ENCODE results near the gene LBHD2. TPM values are rescaled to one million over a fixed set of nuclear protein-coding genes. Genes with fewer than 3 reads are reported as not detected.

LBHD2 gene
- total RNA-seq, 1 donor from 2014 or later, result not detected

GRCh38 chr14:103089386-103090335, 5.7 kb downstream of the LBHD2 start:
- intact Hi-C loops (cut with micrococcal nuclease), result loop anchor here (2.0 kb wide), 1 partner anchor 15 kb away; no protein-coding TSS in a partner anchor

- intact Hi-C loops (cut with micrococcal nuclease), result loop anchor here (1.0 to 2.0 kb wide), 4 partner anchors 12 to 396 kb away; partner anchors contain the start of gene CDC42BPB
Measured at GRCh38 chr14:103090481-103091020, 6.5 kb downstream of the LBHD2 start.

DNA sequence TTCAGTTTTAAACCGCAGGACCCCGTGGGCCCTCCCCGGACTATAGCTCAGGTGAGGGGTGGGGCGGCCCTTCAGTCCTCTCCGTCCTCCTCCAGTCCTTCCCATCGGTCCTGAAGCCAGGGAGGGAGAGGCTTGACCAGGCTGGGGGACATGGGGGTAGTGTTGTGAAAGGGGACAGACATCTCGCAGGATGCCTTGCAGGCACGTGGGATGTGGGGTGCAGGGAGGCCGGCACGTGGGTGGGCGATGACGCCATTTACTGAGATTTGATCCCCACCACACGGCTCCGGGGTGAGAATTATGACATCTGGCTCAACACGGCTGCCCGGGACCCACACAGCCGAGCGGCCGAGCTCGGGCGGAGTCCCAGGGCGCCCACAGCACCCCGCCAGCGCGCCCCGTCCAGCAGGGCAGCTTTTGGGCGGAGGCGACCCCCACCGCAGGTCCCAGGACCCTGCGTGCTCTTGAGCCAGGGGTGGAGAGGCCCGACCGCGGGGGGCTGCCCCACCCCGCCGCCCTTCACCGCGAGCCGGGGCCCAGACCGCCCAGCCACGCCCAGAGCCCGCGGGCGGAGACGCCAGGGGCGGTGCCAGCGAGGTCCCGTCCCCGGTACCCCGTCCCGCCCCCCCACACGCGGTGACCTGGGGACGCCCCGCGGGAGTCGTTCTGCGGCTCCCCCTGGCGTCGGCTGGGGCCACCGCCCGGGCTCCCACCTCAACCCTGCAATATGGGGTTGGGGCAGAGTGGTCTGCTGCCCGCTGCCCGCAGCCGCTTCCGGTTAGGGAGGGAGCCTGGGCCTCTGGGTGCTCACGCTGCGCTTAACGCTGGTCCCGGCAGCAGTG, 7.3 kb downstream of the LBHD2 start:
- intact Hi-C loops (cut with micrococcal nuclease), result loop anchor here (1.0 to 2.0 kb wide), 4 partner anchors 13 to 397 kb away; partner anchors contain the start of gene CDC42BPB

- intact Hi-C loops (cut with micrococcal nuclease), result loop anchor here (1.0 to 2.0 kb wide), 4 partner anchors 14 to 398 kb away; partner anchors contain the start of gene CDC42BPB
Measured at GRCh38 chr14:103091883-103092222, 7.8 kb downstream of the LBHD2 start.

GRCh38 chr14:103093856-103094405, 9.9 kb downstream of the LBHD2 start:
- intact Hi-C loops (cut with micrococcal nuclease), result no loop called here

- intact Hi-C loops (cut with micrococcal nuclease), result no loop called here
Measured at GRCh38 chr14:103094406-103095209, 10.6 kb downstream of the LBHD2 start, which contains the start of gene EXOC3L4. Gene EXOC3L4 (plus strand): TSS chr14:103094725. CDS start chr14:103100220, 5,495 bp downstream.

DNA sequence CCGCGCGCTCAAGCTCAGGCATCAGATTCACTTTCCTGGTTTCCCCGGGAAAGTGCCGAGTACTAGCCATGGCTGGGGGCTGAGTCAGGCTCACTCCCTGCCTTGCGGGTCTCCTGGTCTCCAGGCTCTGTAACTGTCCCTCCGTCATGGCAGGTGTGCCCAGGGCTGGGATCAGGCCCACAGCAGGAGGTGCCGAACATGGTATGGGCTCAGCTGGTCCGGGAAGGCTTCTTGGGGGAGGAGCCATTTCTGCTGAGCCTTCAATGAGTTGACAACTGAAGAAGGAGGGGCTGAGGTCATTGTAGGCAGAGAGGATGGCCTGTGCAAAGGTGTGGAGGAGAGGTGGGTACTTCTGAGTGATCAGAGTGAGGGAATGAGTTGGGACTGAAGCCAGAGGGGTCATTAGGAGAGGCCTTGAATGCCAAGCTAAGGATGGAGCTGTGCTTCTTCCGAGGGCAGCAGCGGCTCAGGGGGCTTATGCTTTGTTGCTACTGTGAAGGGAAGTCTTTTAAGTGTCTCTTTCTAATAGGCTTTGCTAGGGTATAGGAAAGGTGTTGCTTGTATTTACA, 11.3 kb downstream of the LBHD2 start:
- intact Hi-C loops (cut with micrococcal nuclease), result no loop called here

DNA sequence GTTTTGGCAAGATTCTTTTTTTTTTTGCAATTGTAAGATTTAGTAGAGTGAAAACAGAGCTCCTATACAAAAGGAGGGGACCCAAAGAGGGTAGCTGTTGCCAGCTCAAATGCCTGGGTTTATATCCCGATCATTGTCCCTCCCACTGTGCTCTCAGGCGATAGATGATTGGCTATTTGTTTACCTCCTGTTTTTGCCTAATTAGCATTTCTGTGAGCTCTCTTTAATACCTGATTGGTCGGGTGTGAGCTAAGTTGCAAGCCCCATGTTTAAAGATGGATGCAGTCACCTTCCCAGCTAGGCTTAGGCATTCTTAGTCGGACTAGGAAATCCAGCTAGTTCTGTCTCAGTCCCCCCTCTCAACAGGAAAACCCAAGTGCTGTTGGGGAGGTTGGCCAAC, 12.4 kb downstream of the LBHD2 start:
- intact Hi-C loops (cut with micrococcal nuclease), result no loop called here

- intact Hi-C loops (cut with micrococcal nuclease), result no loop called here
Measured at GRCh38 chr14:103097244-103097993, 13.4 kb downstream of the LBHD2 start.

GRCh38 chr14:103097994-103098957, 14.3 kb downstream of the LBHD2 start:
- intact Hi-C loops (cut with micrococcal nuclease), result no loop called here

GRCh38 chr14:103099081-103099732, 15.2 kb downstream of the LBHD2 start:
- intact Hi-C loops (cut with micrococcal nuclease), result no loop called here

DNA sequence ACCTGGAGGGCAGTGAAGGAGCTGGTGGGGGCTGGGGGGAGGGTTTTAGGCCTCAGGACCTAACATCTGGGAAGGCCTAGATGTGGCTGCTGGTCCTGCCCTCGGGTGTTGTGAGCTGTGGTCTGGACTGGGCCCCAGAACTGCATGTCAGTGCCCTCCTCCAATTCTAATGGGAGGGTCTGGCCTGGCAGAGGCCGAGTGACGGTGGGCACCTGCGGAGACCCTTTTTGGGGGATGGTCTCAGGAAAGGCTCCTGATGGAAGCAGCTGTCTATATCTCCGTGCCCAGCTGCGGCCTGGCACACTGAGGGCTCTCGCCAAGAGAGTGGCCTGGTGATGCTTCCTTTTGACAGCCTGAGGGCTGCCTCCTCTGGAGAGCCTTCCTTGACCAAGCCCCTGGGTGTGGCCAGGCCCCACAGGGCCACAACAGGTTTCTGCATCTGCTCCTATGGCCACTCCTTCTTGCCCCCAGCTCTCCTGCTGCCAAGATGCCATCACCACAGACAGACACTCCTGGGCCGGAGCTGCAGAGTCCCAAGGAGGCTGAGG, 15.8 kb downstream of the LBHD2 start:
- intact Hi-C loops (cut with micrococcal nuclease), result no loop called here

DNA sequence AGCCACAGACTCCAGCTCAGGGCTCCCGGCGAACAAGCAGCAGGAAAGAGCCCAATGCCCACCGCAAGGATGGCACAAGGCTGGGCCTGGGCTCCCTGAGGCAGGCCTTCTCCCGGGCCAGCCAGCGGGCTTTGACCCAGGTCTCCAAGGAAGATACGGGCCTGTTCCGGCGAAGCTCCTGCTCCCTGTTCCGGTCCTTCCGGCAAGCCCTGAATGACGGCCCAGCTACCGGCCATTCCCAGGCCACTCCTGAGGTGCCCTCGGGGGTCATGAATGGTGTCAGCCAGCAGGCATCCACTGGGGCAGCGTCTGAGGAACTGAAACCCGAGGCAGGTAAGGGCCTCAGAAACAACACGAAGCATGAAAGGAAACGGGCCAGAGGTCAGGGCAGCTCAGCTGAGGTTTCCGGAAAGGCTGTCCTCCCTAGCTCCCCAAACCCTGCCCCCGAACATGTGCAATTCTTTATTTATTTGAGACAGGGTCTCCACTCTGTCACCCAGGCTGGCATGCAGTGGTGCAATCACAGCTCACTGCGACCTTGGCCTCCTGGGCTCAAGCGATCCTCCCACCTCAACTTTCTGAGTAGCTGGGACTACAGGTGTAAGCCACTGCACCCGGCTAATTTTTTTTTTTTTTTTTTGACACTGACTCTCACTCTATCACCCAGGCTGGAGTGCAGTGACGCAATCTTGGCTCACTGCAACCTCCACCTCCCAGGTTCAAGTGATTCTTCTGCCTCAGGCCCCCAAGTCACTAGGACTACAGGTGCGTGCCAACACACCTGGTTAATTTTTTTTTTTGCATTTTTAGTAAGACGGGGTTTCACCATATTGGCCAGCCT, 16.5 kb downstream of the LBHD2 start:
- intact Hi-C loops (cut with micrococcal nuclease), result no loop called here

- intact Hi-C loops (cut with micrococcal nuclease), result no loop called here
Measured at GRCh38 chr14:103101257-103101962, 17.4 kb downstream of the LBHD2 start.

GRCh38 chr14:103101963-103102688, 18.1 kb downstream of the LBHD2 start:
- intact Hi-C loops (cut with micrococcal nuclease), result no loop called here

Measured in T-helper 1 cell treated with Interleukin-12 subunit alpha and Interleukin-12 subunit beta and Interleukin-4 antibody, amounts not matched to agents 30 ng/mL and 1 ng/mL, for 36 hours (primary cell).